Upper lobe of right lung (tissue), 1 donor: Measurements from ENCODE around the gene MAST1. TPM values are rescaled to one million over a fixed set of nuclear protein-coding genes. Genes with fewer than 3 reads are reported as not detected.
A peak's percentile ranks its signal among the peaks of the same experiment; 100 is the strongest.

Experiments
- ATAC-seq: fragments of 200-7000 bp; cut with Tn5 transposase; one replicate; pipeline ENCODE4 v1.9.1; 2020; ENCODE audit warnings: mild to moderate bottlenecking, moderate library complexity
- DNase-seq: peaks from one replicate; pipeline ENCODE4 v3.0.0-alpha.2; 2020
- H3K27ac ChIP-seq: fragments of 200-600 bp; one replicate; pipeline ENCODE4 v1.8.0; 2022
- H3K27me3 ChIP-seq: fragments of 200-600 bp; one replicate; pipeline ENCODE4 v1.8.0; 2022; ENCODE audit warnings: mild to moderate bottlenecking
- H3K36me3 ChIP-seq: fragments of 200-600 bp; one replicate; pipeline ENCODE4 v1.8.0; 2022
- H3K4me1 ChIP-seq: fragments of 200-600 bp; one replicate; pipeline ENCODE4 v1.8.0; 2022
- H3K4me3 ChIP-seq: fragments of 200-600 bp; one replicate; pipeline ENCODE4 v1.8.0; 2022; ENCODE audit warnings: mild to moderate bottlenecking
- H3K9me3 ChIP-seq: fragments of 200-600 bp; one replicate; pipeline ENCODE4 v1.8.0; 2022
- CTCF ChIP-seq: fragments of 200-600 bp; IDR thresholded peaks from one replicate; pipeline ENCODE4 v1.8.0; 2022; ENCODE audit warnings: antibody characterized with exemption
- intact Hi-C: fragments of 100-400 bp; cut with DNase I; formaldehyde crosslinking; loops from one replicate; pipeline ENCODE4 v1.11.0; 2022
- total RNA-seq: library from RNA; stranded (reverse); fragmentation: NEBNext Ultra II Directional; extraction: Animal tissue kit (Norgen Biotek cat#: 25700); gene quantifications from one replicate; pipeline ENCODE4 v1.2.1, GENCODE V29; 2021
- donor health status: DM: no; HTN: yes; CAD: no; lungs with severe emphysema.

Gene MAST1
- total RNA-seq, 1 donor from 2014 or later = not detected

- DNase-seq (no peak), ATAC-seq (no peak)
- intact Hi-C loops = no loop called here
- Histone ChIP-seq H3K27ac (no peak overlapping the region), H3K9me3 (no peaks in the 10 kb centered on the region), H3K36me3 (peaks cover 22% of the 10 kb centered on the region), H3K27me3 (no peaks in the 10 kb centered on the region), H3K4me1 (no peaks in the 10 kb centered on the region), H3K4me3 (peak overlapping the region; percentile 19)
- TF ChIP-seq CTCF = no peak
Observed at GRCh38 chr19:12873891-12874745, 35.8 kb downstream of the MAST1 start.

GRCh38 chr19:12875086-12875485 is 36.8 kb downstream of the MAST1 start:
- H3K4me1 ChIP-seq = no peaks in the 10 kb centered on the region
- no peak for TF ChIP-seq CTCF
- intact Hi-C loops = no loop called here
- DNase-seq (no peak), ATAC-seq (no peak)
- no peaks in the 10 kb centered on the region for H3K9me3 ChIP-seq
- H3K36me3 ChIP-seq = peaks cover 22% of the 10 kb centered on the region
- no peaks in the 10 kb centered on the region for H3K27me3 ChIP-seq
- no peak overlapping the region for H3K27ac ChIP-seq
- H3K4me3 ChIP-seq = no peak overlapping the region

- Histone ChIP-seq H3K4me3 (peak overlapping the region; percentile 84), H3K4me1 (peaks cover 13% of the 10 kb centered on the region), H3K27ac (peak overlapping the region; percentile 87), H3K36me3 (peaks cover 22% of the 10 kb centered on the region), H3K27me3 (peaks cover 12% of the 10 kb centered on the region), H3K9me3 (no peaks in the 10 kb centered on the region)
- ATAC-seq (peak; percentile 8), DNase-seq (peak; percentile 78)
- no peak for TF ChIP-seq CTCF
- intact Hi-C loops = no loop called here
Observed at GRCh38 chr19:12880551-12881171, 42.3 kb downstream of the MAST1 start.

GRCh38 chr19:12881172-12881808 is 43.0 kb downstream of the MAST1 start, which contains the start of gene DNASE2:
TSS of gene DNASE2 (minus strand) at chr19:12881449. CDS start at chr19:12881375, 74 bp downstream.
- Histone ChIP-seq H3K4me1 (peaks cover 17% of the 10 kb centered on the region), H3K36me3 (peaks cover 17% of the 10 kb centered on the region), H3K27ac (peak within 1 kb of the TSS; percentile 87), H3K27me3 (peaks cover 12% of the 10 kb centered on the region), H3K9me3 (no peaks in the 10 kb centered on the region), H3K4me3 (peak within 1 kb of the TSS; percentile 84)
- ATAC-seq = peak; percentile 91
- TF ChIP-seq CTCF = no peak
- DNase-seq = peak; percentile 99
- intact Hi-C loops = no loop called here

- TF ChIP-seq CTCF = no peak
- Histone ChIP-seq H3K9me3 (no peaks in the 10 kb centered on the region), H3K4me3 (no peak overlapping the region), H3K27ac (no peak overlapping the region), H3K4me1 (peaks cover 17% of the 10 kb centered on the region), H3K36me3 (peaks cover 11% of the 10 kb centered on the region), H3K27me3 (peaks cover 12% of the 10 kb centered on the region)
- intact Hi-C loops = no loop called here
- ATAC-seq (no peak), DNase-seq (no peak)
Observed at GRCh38 chr19:12882589-12882988, 44.3 kb downstream of the MAST1 start.
